Mesothelial cell of epicardium (in vitro differentiated cells): ENCODE data around the gene CNKSR2. TPM values are rescaled to one million over a fixed set of nuclear protein-coding genes. Genes with fewer than 3 reads are reported as not detected.

ENCODE experiments used
- DNase-seq, 2 experiments: peaks; one replicate each; pipeline ENCODE4 v3.0.0; 2021; ENCODE audit warnings: low spot score in 2 of 2; ENCODE audit not compliant: unreplicated experiment in 2 of 2
- H3K27ac Mint-ChIP-seq: 2 replicates; pipeline ENCODE4 v1.8.0; 2021; ENCODE audit warnings: mixed read lengths
- H3K27me3 Mint-ChIP-seq: 2 replicates; pipeline ENCODE4 v1.8.0; 2021; ENCODE audit warnings: low read depth, mixed read lengths
- H3K36me3 Mint-ChIP-seq: 2 replicates; pipeline ENCODE4 v1.8.0; 2021; ENCODE audit warnings: mixed read lengths
- H3K4me1 Mint-ChIP-seq: 2 replicates; pipeline ENCODE4 v1.8.0; 2021; ENCODE audit warnings: mixed read lengths
- H3K4me3 Mint-ChIP-seq: 2 replicates; pipeline ENCODE4 v1.8.0; 2021; ENCODE audit warnings: mild to moderate bottlenecking, moderate library complexity, mixed read lengths
- H3K9me3 Mint-ChIP-seq: 2 replicates; pipeline ENCODE4 v1.8.0; 2021; ENCODE audit warnings: mixed read lengths
- total RNA-seq: library from RNA; stranded (reverse); gene quantifications from 3 replicates; pipeline ENCODE4 v1.2.1, GENCODE V29; 2021
- TF ChIP-seq, protein P1 (sequence below): fragments of 200-600 bp; sonication (generic); IDR thresholded peaks from one replicate; pipeline ENCODE4 v1.5.0; 2021; ENCODE audit warnings: antibody characterized with exemption; ENCODE audit not compliant: unreplicated experiment

Gene CNKSR2
- total RNA-seq = 9.1 to 11.2 TPM (median 10.8 TPM) in 3 replicates

- Mint-ChIP-seq H3K27ac (peak within 1 kb of the TSS; percentile 76), H3K27me3 (peaks cover 48% of the 10 kb centered on the region), H3K4me1 (peaks cover 11% of the 10 kb centered on the region), H3K36me3 (no peaks in the 10 kb centered on the region), H3K4me3 (peak within 1 kb of the TSS; percentile 92), H3K9me3 (no peaks in the 10 kb centered on the region)
- DNase-seq = peak; percentile 72 to 83
- TF ChIP-seq, protein P1, sequence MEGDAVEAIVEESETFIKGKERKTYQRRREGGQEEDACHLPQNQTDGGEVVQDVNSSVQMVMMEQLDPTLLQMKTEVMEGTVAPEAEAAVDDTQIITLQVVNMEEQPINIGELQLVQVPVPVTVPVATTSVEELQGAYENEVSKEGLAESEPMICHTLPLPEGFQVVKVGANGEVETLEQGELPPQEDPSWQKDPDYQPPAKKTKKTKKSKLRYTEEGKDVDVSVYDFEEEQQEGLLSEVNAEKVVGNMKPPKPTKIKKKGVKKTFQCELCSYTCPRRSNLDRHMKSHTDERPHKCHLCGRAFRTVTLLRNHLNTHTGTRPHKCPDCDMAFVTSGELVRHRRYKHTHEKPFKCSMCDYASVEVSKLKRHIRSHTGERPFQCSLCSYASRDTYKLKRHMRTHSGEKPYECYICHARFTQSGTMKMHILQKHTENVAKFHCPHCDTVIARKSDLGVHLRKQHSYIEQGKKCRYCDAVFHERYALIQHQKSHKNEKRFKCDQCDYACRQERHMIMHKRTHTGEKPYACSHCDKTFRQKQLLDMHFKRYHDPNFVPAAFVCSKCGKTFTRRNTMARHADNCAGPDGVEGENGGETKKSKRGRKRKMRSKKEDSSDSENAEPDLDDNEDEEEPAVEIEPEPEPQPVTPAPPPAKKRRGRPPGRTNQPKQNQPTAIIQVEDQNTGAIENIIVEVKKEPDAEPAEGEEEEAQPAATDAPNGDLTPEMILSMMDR = no peak
Observed at GRCh38 chrX:21374163-21374993, at the start of gene CNKSR2. CNKSR2 (plus strand) TSS chrX:21374418; CDS start chrX:21374898, 480 bp downstream.

DNA sequence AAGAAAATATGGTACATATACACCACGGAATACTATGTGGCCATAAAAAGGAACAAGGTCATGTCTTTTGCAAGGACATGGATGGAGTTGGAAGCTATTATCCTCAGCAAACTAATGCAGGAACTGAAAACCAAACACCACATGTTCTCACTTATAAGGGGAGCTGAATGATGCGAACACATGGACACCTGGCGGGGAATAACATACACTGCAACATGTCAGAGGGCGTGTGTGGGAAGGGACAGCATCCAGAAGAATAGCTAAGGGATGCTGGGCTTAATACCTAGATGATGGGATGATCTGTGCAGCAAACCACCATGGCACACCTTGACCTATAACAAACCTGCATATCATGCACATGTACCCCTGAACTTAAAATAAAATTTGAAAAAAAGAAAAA lies 19.5 kb upstream of the CNKSR2 start:
- H3K27me3 Mint-ChIP-seq = no peaks in the 10 kb centered on the region
- no peak overlapping the region for H3K27ac Mint-ChIP-seq
- no peak for DNase-seq
- TF ChIP-seq, protein P1 = no peak
- H3K36me3 Mint-ChIP-seq = no peaks in the 10 kb centered on the region
- H3K4me1 Mint-ChIP-seq = no peaks in the 10 kb centered on the region
- H3K9me3 Mint-ChIP-seq = peaks cover 44% of the 10 kb centered on the region
- H3K4me3 Mint-ChIP-seq = no peak overlapping the region

- Mint-ChIP-seq H3K36me3 (no peaks in the 10 kb centered on the region), H3K4me3 (no peak overlapping the region), H3K9me3 (peaks cover 33% of the 10 kb centered on the region), H3K27ac (no peak overlapping the region), H3K27me3 (no peaks in the 10 kb centered on the region), H3K4me1 (no peaks in the 10 kb centered on the region)
- no peak for DNase-seq
- TF ChIP-seq, protein P1 = no peak
Observed at GRCh38 chrX:21355831-21356230, 18.4 kb upstream of the CNKSR2 start.

DNA sequence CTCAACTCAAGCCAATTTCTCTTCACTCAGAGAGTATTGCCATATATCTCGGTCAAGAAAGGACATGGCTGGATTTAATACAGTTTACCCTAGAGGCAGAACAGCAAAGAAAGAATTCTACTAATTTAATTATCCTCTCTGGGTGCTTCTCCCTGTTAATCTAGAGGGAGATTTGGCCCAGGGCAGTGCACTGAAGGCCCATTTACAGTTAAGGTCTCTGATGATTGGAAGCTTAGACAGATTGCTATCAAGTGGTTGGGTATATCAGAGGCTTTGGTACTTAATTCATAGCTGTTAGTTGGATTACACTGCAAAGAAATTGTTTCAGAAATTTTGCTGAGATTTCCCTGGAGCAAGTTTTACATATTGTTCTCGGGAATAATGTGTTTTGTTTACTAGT lies 4.6 kb upstream of the CNKSR2 start:
- Mint-ChIP-seq H3K36me3 (peaks cover 3% of the 10 kb centered on the region), H3K27ac (no peak overlapping the region), H3K27me3 (peaks cover 20% of the 10 kb centered on the region), H3K4me1 (no peaks in the 10 kb centered on the region), H3K9me3 (peaks cover 5% of the 10 kb centered on the region), H3K4me3 (no peak overlapping the region)
- DNase-seq = no peak
- TF ChIP-seq, protein P1 = no peak

DNA sequence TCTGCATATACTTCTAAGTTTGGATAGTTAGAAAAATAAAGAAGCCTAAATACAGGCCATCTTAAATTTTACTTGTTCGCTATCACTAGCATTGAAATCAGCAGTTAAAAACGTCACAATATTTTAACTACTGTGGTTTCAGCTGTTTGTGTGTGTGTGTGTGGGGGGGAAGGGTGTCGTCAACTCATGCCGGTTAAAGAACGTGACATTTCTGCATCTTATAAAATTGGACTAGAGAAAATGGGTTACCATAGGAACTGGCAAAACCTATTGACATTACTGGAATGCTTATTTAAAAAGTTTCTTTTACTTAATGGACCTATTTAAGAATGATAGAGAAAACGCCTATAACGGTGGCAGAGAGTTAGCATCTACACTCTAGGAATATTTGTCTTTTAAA lies 1.2 kb upstream of the CNKSR2 start:
- Mint-ChIP-seq H3K4me3 (peak overlapping the region; percentile 52), H3K36me3 (no peaks in the 10 kb centered on the region), H3K27me3 (peaks cover 45% of the 10 kb centered on the region), H3K27ac (no peak overlapping the region), H3K4me1 (peaks cover 11% of the 10 kb centered on the region), H3K9me3 (no peaks in the 10 kb centered on the region)
- TF ChIP-seq, protein P1 = no peak
- no peak for DNase-seq
